ENCODE data around the gene C4orf54. TPM values are rescaled to one million over a fixed set of nuclear protein-coding genes. Genes with fewer than 3 reads are reported as not detected.

C4orf54 gene
- total and polyA plus RNA-seq, 10 of the 15 experiments (the other 5 are each of a cell fraction or from before 2014, with no cell fraction given): 0.01 TPM; not detected in 9

DNA sequence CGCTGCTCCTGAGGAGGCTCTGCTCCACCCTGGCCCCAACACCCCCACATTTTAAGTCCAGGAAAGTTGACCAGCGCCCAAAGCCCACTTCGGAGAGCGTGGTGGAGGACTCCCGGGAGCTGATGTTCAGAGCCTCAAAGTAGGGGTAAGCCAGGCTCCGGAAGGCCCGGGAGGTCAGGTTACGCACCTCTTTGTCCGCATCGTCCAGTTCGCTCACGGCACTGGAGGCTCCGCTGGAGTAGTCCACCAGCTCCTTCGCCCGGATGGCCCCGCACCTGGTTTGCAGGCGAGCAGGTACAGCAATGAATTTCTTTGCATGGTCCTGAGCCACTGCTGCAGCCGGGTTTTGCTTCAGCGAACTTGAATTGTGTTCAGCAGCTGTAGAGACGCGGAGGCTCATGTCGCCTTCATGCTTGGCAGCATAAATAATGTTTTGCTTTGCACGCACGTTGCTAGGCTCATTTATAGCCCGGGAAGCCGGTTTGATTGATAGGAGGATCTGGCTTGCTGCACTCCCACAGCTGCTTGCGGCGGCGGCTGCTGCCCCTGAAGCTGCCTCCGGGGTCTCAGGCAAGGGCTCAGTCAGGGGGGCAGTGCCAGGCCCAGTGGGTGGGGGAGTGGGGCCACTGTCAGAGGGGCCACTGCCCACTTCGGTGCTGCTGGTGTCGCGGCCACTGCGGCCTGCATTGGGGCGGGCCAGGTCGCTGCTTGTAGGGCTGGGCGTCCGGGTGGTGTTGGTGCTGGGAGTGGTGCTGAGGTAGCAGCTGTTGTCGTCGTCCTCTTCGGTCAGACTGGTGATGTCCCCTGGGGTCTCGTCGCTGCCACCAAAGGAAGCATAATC, 4.8 kb downstream of the C4orf54 start:
- TF ChIP-seq ZNF217 (IDR thresholded peaks at IDR 0.05): no peak
- ChIA-PET CTCF (no interaction called here), RAD21 (ENCODE audit: unreplicated experiment) (no interaction called here), POLR2A (no interaction called here), SMC1A (ENCODE audit: uncharacterized antibody, unreplicated experiment) (no interaction called here)
- no peak overlapping the region for H2AFZ ChIP-seq (ENCODE audit: control insufficient read depth, low read depth, low read length)
- no peak overlapping the region for H3K27ac ChIP-seq (ENCODE audit: control insufficient read depth, insufficient read depth)
- no peak overlapping the region for H3K4me3 ChIP-seq
- H3K79me2 ChIP-seq (ENCODE audit: control insufficient read depth, insufficient read depth, low read length): no peaks in the 10 kb centered on the region
- 66% methylated on average over 40 of the region's 43 CpGs for WGBS (ENCODE audit: insufficient coverage, insufficient replicate concordance, low lambda C conversion rate, missing lambda C conversion rate)
- H3K4me2 ChIP-seq (ENCODE audit: control insufficient read depth, insufficient read depth): no peak overlapping the region
- intact Hi-C loops (cut with micrococcal nuclease; ENCODE audit: unreplicated experiment): no loop called here
- in situ Hi-C loops (cut with MboI): no loop called here
- H3K4me1 ChIP-seq (ENCODE audit: control insufficient read depth, insufficient read depth, low read length): no peaks in the 10 kb centered on the region
- no peaks in the 10 kb centered on the region for H3K9me3 ChIP-seq (replicated peaks; ENCODE audit: control insufficient read depth, insufficient read depth, low read length)
- no peak for FAIRE-seq
- H4K20me1 ChIP-seq (ENCODE audit: control insufficient read depth, insufficient read depth): no peaks in the 10 kb centered on the region
- no peak for ATAC-seq
- DNase-seq (ENCODE audit: low read depth, low spot score): no peak
- H3K27me3 ChIP-seq (replicated peaks in 1 of 2; ENCODE audit: control insufficient read depth in 2 of 2, insufficient read depth in 2 of 2, low read length in 1 of 2): no peaks in the 10 kb centered on the region
- no peaks in the 10 kb centered on the region for H3K36me3 ChIP-seq (ENCODE audit: control insufficient read depth in 2 of 2, insufficient read depth in 2 of 2, low read length in 1 of 2)
- BruUV-seq (replicated peaks): no TSS peak
- H3K9ac ChIP-seq (ENCODE audit: control insufficient read depth, insufficient read depth, low read length): no peak overlapping the region

DNA sequence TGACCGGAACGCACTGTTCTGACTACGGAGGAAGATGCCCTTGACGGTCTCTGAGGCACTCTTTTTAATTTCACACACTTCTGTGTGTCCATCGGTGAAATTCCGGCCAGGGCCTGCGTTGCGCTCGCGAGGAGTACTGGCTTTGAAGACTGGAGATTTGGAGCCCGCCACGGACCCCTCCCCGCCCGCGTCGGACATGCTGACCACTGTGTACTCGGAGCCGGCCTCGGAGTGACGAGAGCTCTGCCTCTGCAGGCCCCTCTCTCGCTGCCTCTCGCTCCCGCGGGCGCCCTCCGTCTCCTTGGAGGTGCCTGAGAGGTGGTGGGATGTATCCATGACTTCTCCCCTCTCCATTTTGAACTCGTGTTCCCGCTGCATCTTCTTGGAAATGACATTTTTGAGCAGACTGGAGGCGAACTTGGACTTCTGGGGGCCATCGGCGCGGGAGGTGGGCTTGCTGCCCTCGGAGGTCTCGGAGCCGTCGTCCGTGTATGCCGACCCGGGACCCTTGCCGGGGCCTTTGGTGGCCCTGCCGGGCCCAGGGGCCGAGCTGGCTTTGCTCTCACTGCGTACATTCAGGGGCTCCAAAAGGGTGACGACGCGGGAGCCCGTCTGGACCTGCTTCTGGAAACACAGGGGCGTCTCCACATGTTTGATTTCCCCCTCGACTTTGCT, 5.7 kb downstream of the C4orf54 start:
- WGBS (ENCODE audit: insufficient coverage, insufficient replicate concordance, low lambda C conversion rate, missing lambda C conversion rate): 69% methylated on average over 43 of the region's 49 CpGs
- FAIRE-seq: no peak
- Histone ChIP-seq H2AFZ (ENCODE audit: control insufficient read depth, low read depth, low read length) (no peak overlapping the region), H3K9ac (ENCODE audit: control insufficient read depth, insufficient read depth, low read length) (no peak overlapping the region), H3K4me3 (no peak overlapping the region), H3K4me2 (ENCODE audit: control insufficient read depth, insufficient read depth) (no peak overlapping the region), H3K27me3 (replicated peaks in 1 of 2; ENCODE audit: control insufficient read depth in 2 of 2, insufficient read depth in 2 of 2, low read length in 1 of 2) (no peaks in the 10 kb centered on the region), H3K36me3 (ENCODE audit: control insufficient read depth in 2 of 2, insufficient read depth in 2 of 2, low read length in 1 of 2) (no peaks in the 10 kb centered on the region), H3K79me2 (ENCODE audit: control insufficient read depth, insufficient read depth, low read length) (no peaks in the 10 kb centered on the region), H3K9me3 (replicated peaks; ENCODE audit: control insufficient read depth, insufficient read depth, low read length) (no peaks in the 10 kb centered on the region), H4K20me1 (ENCODE audit: control insufficient read depth, insufficient read depth) (no peaks in the 10 kb centered on the region), H3K27ac (ENCODE audit: control insufficient read depth, insufficient read depth) (no peak overlapping the region), H3K4me1 (ENCODE audit: control insufficient read depth, insufficient read depth, low read length) (no peaks in the 10 kb centered on the region)
- no peak for DNase-seq (ENCODE audit: low read depth, low spot score)
- SMC1A ChIA-PET (ENCODE audit: uncharacterized antibody, unreplicated experiment): no interaction called here
- CTCF ChIA-PET: no interaction called here
- intact Hi-C loops (cut with micrococcal nuclease; ENCODE audit: unreplicated experiment) (no loop called here), in situ Hi-C loops (cut with MboI) (no loop called here)
- POLR2A ChIA-PET: no interaction called here
- ATAC-seq: no peak
- RAD21 ChIA-PET (ENCODE audit: unreplicated experiment): no interaction called here
- BruUV-seq (replicated peaks): no TSS peak
- TF ChIP-seq, protein P1, sequence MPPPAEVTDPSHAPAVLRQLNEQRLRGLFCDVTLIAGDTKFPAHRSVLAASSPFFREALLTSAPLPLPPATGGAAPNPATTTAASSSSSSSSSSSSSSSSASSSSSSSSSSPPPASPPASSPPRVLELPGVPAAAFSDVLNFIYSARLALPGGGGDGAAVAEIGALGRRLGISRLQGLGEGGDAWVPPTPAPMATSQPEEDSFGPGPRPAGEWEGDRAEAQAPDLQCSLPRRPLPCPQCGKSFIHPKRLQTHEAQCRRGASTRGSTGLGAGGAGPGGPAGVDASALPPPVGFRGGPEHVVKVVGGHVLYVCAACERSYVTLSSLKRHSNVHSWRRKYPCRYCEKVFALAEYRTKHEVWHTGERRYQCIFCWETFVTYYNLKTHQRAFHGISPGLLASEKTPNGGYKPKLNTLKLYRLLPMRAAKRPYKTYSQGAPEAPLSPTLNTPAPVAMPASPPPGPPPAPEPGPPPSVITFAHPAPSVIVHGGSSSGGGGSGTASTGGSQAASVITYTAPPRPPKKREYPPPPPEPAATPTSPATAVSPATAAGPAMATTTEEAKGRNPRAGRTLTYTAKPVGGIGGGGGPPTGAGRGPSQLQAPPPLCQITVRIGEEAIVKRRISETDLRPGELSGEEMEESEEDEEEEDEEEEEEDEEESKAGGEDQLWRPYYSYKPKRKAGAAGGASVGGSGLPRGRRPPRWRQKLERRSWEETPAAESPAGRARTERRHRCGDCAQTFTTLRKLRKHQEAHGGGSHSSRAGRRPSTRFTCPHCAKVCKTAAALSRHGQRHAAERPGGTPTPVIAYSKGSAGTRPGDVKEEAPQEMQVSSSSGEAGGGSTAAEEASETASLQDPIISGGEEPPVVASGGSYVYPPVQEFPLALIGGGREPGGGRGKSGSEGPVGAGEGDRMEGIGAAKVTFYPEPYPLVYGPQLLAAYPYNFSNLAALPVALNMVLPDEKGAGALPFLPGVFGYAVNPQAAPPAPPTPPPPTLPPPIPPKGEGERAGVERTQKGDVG (CRISPR knock-in tag; IDR thresholded peaks at IDR 0.05): no peak
- no peak for TF ChIP-seq ZNF622 (IDR thresholded peaks at IDR 0.05)
- no peak for TF ChIP-seq PRDM15 (CRISPR knock-in tag; IDR thresholded peaks at IDR 0.05)
- TF ChIP-seq JUNB (IDR thresholded peaks at IDR 0.05): no peak
- no peak for TF ChIP-seq TBL1XR1 (IDR thresholded peaks at IDR 0.05; ENCODE audit: low read depth, low read length)
- no peak for TF ChIP-seq TARDBP (IDR thresholded peaks at IDR 0.05; ENCODE audit: borderline replicate concordance)
